KG1 (cell line): ENCODE results near the gene C4BPA.

Source experiments
- DNase-seq: peaks from one replicate; lab custom pipeline; 2025; lab: John Stamatoyannopoulos, UW

The C4BPA gene

GRCh38 chr1:207103892-207104373 is at the start of gene C4BPA:
C4BPA (plus strand) TSS chr1:207104233; CDS start chr1:207113026, 8,793 bp downstream.
- no peak for DNase-seq

GRCh38 chr1:207054491-207054890 is 49.5 kb upstream of the C4BPA start:
- no peak for DNase-seq

DNA sequence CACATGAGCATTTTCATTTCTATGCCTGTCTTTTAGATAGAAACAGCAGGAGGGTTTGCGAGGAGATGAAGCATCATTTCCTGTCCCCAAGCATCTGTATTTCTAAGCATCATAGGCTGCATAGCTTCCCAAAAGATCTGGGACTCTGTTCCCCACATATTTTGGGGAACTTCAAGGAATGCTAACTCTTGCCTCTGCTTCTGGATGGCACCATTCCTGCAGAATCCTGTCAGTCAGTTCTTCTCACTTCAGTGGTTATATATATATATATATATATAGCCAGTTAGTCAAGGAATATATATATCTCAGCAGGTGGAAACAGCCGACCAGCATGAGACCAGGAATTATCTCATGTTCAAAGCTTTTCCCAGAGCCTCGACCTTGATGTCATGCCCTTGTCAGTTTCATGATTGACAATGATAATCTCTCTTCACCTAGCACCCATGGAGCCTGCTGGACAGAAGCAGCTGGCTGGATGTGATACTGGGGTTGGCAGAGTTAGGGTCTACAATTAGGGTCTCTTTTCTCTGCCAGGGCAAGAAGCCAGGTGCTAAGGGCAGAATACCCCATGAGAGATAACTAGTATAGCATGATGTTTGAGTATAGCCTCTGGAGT is 48.5 kb upstream of the C4BPA start:
- DNase-seq: no peak

- DNase-seq: no peak
These were observed 47.4 kb upstream of the C4BPA start for GRCh38 chr1:207056673-207057072.

DNA sequence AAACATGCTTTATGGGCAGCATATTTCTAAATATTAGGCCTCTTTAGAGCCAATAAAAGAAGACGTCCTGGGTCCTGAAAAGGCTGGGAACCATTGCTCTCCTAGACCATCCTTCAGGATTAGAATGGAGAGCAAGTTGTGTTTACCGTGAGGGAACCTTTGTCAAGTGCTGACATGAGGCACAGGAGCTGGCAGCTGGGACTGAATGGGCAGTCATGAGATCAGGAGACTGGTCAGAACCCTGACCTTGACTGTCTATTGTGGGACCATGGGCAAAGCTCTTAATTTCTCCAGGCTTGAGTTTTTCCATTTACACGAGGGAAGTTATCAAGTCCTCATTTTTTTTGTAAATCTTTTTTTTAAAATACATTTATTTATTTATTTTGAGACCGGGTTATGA is 45.8 kb upstream of the C4BPA start:
- no peak for DNase-seq

DNA sequence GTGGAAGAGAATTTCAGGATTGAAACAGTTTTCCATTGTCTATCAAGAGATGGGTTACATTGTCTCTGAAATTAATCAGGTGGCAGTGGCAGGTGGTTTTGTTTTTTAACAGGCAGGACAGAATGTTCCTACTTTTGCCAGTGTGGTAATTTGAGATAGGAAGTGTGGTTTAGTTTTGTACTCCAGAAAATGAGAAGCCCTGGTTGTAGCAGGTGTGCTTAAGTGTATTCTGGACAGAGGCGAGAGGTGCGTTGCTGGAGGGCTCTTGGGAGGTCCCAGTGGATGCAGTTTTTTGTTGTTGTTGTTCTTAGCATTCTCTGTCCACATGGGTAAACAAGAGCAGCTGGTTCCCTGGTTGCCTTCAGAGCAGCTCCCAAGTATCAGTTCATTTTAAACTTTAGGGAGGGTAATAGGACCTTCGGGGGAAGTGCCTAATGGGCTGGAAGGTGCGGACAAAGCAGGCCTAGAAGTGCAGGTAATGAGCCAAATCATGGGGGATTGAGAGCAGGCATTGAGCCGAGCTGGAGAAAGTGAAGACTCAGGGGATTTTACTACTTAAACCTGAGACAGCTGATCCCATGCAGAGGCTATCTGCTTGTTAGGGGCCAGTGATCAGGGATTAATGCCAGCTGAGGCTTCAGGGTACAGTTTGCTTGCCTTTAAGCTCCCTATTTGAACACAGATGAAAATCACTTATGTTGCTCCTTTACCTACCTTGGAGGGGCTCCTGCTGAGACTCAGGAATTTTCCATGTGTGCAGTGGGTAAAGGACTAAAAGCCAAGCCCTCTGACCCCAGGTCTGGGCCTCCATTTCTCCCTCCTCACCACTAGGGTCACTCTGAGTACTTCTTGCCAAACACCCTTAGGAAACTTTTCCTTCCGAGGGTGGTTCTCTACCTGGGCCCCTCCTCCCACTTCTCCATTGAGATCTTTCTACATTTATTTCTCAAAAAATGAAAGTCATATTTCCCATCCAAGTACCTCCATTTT is 44.9 kb upstream of the C4BPA start:
- DNase-seq: no peak

- no peak for DNase-seq
These were observed 44.2 kb upstream of the C4BPA start for GRCh38 chr1:207059881-207060280.

DNA sequence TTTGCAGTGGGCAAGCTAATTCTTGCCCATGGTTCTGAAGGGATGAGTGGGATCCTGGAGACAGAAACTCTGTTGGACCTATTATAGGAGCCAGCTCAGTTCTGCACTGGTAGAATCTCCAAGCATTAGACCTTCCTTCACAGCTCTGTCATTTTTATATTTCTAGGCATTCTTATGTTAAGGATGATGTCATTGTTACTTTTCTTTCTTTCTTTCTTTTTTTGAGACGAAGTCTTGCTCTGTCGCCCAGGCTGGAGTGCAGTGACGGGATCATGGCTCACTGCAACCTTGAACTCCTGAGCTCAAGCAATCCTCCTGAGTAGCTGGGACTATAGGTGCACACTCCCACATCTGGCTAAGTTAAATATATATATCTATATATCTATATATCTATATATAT is 43.4 kb upstream of the C4BPA start:
- no peak for DNase-seq

DNA sequence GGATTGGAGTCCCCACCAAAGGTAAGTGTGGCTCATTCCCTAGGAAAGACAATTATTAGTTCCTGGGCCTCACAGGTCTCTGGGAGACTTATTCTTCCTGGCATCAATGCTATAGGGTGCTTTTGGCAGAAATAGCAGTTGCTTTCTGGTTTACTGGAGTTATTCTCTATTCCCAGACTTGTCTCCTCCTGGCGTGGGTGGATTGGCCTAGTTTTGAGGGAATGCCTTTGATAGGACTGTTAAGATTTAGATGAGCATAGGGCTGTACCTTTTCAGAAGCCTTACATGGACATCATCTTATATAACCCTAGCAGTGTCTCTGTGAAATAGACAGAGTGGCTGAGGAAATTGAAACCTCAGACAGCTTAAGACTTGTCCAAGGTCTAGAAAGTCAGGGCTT is 42.0 kb upstream of the C4BPA start:
- no peak for DNase-seq

GRCh38 chr1:207063014-207063413 is 41.0 kb upstream of the C4BPA start:
- DNase-seq: no peak

GRCh38 chr1:207064561-207064960 is 39.5 kb upstream of the C4BPA start:
- no peak for DNase-seq

- no peak for DNase-seq
These were observed 36.8 kb upstream of the C4BPA start for GRCh38 chr1:207067185-207067584.

GRCh38 chr1:207067665-207068064 is 36.4 kb upstream of the C4BPA start:
- DNase-seq: no peak

- no peak for DNase-seq
These were observed 35.0 kb upstream of the C4BPA start for GRCh38 chr1:207069061-207069460.

- DNase-seq: no peak
These were observed 34.1 kb upstream of the C4BPA start for GRCh38 chr1:207069858-207070506.

GRCh38 chr1:207070811-207071210 is 33.2 kb upstream of the C4BPA start:
- DNase-seq: peak; percentile 41

- DNase-seq: no peak
These were observed 32.6 kb upstream of the C4BPA start for GRCh38 chr1:207071426-207071825.

DNA sequence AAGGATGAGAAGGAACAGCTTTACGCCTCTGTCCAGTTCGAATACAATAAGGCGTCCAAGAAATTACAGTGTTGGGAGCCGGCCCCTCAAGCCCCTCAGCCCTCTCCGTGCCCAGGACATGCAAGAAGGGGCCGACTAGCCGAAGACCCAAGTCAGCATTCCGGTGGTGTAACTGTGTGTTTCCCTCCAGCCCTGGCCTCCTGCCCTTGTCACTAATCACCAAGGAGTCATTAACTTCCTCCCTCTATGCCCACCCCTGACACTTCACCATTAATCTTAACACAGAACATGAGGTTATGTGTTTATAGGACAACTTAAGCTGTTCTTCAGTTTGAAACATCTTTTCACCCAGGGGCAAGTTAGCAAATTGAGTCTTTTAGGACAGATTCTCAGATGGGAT is 31.8 kb upstream of the C4BPA start:
- DNase-seq: no peak

DNA sequence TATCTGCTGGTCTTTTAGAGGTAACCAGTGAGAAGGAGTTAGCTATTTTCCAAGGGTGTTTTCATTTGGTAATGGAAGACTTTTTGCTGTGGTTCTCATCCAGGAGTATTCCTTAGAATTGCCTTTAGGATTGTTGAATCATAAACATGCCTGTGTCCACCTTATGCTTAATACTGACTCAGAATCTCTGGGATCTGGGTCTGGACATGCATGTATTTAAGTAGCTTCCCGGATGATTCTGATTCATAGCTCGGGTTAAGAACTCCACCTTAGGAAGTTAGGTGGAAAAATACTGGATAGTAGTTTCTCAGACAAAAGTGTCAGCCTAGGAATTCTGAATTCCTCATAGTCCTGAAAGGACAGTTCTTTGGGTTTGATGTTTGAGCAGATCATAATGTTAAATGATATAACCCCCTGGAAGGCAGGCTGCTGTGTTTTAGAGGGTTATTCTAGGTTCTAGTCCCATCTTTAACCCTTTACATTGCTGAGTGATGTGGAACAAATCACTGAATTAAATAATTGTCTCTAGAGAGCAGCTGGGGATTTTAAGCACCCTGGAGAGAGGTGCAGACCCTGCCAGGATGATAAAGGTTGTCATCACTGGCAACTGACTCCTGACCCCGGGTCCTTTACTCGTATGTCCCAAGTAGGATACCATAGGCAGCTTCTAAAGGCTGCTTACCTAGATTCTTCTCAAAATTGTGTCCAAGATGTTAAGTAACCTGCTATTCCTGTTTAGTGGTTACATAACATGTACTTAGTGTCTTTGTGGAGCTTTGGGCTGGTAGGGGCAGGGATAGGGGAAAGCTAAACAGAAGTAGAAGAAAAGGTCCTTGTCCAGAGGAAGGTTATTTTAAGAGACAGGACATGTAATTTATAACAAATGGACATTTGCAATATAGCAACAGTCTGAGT is 29.9 kb upstream of the C4BPA start:
- no peak for DNase-seq

GRCh38 chr1:207076181-207076955 is 27.7 kb upstream of the C4BPA start:
- no peak for DNase-seq

DNA sequence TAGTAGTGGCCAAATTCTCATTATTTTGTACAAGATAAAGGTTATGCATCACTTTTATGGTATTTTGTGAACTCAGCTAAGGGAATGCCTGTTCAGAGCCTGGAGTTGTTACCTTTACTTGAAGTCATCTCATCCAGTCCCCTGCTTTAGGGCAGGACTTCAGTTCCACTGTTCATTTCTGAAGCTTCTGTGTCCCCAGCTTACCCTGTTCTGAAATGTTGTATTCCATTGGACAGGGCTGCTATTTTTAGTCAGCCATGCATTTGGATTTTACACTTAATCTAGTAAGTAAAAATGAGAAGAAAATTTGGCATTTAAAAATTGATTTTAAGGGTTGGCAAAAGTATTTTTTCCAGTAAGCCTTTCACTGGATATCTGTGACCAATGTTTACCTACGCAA is 27.0 kb upstream of the C4BPA start:
- no peak for DNase-seq
